Measurements from ENCODE around the gene ZNF555.
"Not testable (repeated sequence)": the region's sequence is repeated elsewhere in the genome, so short reads cannot be mapped to it uniquely, and the experiment has no call there.

The ZNF555 gene

GRCh38 chr19:2869618-2870017, 28.3 kb downstream of the ZNF555 start:
- peak; percentile 20 for DNase-seq (ENCODE audit: low spot score)

GRCh38 chr19:2872175-2872574, 30.9 kb downstream of the ZNF555 start:
- not testable (repeated sequence) for DNase-seq (ENCODE audit: low spot score)

- no peak for DNase-seq (ENCODE audit: low spot score)
These were observed 36.4 kb downstream of the ZNF555 start for GRCh38 chr19:2877398-2878331.

- DNase-seq (ENCODE audit: low spot score): no peak
These were observed 42.6 kb downstream of the ZNF555 start for GRCh38 chr19:2883686-2884439.

GRCh38 chr19:2885736-2886135, 44.5 kb downstream of the ZNF555 start:
- DNase-seq (ENCODE audit: low spot score): no peak

GRCh38 chr19:2887391-2887914, 46.2 kb downstream of the ZNF555 start:
- DNase-seq (ENCODE audit: low spot score): peak; percentile 61

- peak; percentile 32 for DNase-seq (ENCODE audit: low spot score)
These were observed 47.5 kb downstream of the ZNF555 start for GRCh38 chr19:2888731-2889224.

- DNase-seq (ENCODE audit: low spot score): not testable (repeated sequence)
These were observed 49.3 kb downstream of the ZNF555 start for GRCh38 chr19:2890531-2890930.

GRCh38 chr19:2896694-2897093, 55.4 kb downstream of the ZNF555 start:
- DNase-seq (ENCODE audit: low spot score): no peak

- peak; percentile 96 for DNase-seq (ENCODE audit: low spot score)
These were observed 59.3 kb downstream of the ZNF555 start, which contains the start of gene ZNF57 for GRCh38 chr19:2900296-2901252. ZNF57 (plus strand) TSS chr19:2900928; CDS start chr19:2901046, 118 bp downstream.

- no peak for DNase-seq (ENCODE audit: low spot score)
These were observed 61.4 kb downstream of the ZNF555 start for GRCh38 chr19:2902590-2903218.

GRCh38 chr19:2903326-2903725, 62.1 kb downstream of the ZNF555 start:
- DNase-seq (ENCODE audit: low spot score): not testable (repeated sequence)

GRCh38 chr19:2905918-2906519, 64.7 kb downstream of the ZNF555 start:
- no peak for DNase-seq (ENCODE audit: low spot score)

GRCh38 chr19:2906631-2907195, 65.4 kb downstream of the ZNF555 start:
- DNase-seq (ENCODE audit: low spot score): no peak

Data from SW480 (cell line).